Measurements from ENCODE around the gene TKTL1.

The TKTL1 gene

DNA sequence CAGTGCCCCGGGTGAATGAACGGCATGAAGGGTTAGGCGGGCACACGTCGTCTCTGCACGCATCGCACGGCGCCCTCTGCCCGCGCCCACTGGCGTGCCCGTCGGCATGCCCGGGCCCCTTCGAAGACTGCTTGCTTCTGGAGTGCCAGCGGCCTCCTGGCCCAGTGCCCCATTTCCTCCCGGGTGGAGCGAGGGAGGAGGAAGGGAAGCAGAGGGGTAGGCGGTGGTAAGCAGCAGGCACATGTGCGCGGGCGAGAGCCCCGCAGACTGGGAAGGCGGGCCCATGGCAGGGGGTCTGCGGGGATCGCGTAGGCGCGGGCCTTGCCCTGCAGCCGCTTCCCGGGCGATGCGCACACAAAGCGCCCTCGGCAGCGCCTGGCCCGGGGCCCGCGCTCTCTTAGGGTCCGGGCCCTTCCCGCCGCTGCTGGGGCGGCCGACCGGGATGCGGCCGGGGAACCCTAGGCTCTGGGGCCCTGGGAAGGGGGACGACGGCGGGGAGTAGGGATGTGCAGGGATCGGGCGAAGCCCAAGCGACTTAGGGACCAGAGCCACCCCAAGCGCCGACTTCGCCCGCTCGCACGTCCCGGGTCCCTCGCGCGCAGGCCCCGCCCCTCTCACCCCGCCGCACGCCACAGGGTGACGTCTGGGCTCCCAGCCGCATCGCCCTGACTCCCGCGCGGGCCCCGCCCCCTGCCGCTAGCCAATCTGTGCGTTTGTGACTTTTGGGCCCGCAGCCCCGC lies 82.6 kb downstream of the TKTL1 start:
- no peak for DNase-seq (ENCODE audit: low read depth)

DNA sequence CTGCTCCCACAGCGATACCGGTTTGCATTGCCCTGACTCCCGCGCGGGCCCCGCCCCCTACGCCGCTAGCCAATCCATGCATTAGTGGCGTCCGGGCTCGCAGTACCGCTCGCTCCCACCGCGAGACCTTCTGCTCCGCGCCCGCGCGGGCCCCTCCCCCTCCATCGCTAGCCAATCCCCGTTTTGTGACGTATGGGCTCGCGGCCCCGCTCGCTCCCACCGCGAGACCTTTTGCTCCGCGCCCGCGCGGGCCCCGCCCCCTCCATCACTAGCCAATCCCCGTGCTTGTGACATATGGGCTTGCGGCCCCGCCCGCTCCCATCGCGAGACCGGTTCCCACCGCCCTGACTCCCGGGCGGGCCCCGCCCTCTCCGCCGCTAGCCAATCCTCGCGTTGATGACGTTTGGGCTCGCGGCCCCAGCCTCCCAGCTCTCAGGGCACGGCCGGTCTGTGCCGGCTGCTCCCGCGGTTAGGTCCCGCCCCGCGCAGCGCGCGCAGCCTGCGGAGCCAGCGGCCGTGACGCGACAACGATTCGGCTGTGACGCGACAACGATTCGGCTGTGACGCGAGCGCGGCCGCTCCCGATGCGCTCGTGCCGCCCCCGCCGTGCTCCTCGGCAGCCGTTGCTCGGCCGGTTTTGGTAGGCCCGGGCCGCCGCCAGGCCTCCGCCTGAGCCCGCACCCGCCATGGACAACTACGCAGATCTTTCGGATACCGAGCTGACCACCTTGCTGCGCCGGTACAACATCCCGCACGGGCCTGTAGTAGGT lies 83.4 kb downstream of the TKTL1 start, which contains the start of gene EMD:
EMD (plus strand) TSS at position 497 of the 770 bp plus-strand sequence; CDS start at position 687, 190 bp downstream.
- peak; percentile 93 for DNase-seq (ENCODE audit: low read depth)

DNA sequence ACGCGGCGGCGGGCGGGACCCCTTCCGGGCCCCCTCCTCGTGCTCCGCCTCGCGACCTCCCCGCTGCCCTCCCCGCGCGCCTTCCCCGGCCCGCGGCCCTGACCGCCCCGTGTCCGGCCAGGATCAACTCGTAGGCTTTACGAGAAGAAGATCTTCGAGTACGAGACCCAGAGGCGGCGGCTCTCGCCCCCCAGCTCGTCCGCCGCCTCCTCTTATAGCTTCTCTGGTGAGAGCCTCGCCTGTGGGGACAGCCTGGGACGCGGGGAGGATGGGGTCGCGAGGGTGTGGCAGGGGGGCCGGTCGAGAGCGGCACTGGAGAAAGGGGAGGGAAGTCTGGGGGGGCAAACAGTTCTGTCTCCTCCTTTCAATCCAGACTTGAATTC lies 84.0 kb downstream of the TKTL1 start:
- DNase-seq (ENCODE audit: low read depth), result no peak

All from stimulated activated CD4-positive, alpha-beta T cell treated with anti-CD3 and anti-CD28 coated beads, Interleukin-2, amount 100 ng/mL, for 4 hours (primary cell).